GM19238 (cell line): ENCODE results near the gene MSX1.

Source experiments
- DNase-seq: peaks from one replicate; pipeline ENCODE4 v3.0.0; 2011; ENCODE audit warnings: low spot score; ENCODE audit not compliant: insufficient read length

MSX1 gene

DNA sequence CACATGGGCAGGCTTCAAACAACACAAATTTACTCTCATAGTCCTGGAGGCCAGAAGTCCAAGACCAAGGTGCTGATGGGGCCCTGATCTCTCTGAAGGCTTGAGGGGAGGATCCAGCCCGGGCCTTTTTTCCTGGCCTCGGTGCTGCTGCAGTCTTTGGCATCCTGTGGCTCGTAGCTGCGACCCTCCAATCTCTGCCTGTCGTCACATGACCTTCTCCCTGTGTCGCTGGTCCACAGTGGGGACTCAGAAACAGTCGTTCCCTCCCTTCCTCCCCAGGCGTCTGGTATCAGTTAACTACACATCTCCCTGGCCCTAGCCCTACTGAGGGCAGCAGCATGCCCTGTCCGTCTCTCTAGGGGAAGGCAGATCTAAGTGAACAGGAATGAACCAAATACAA lies 19.1 kb upstream of the MSX1 start:
- DNase-seq, result no peak

GRCh38 chr4:4841156-4841555 lies 18.3 kb upstream of the MSX1 start:
- DNase-seq, result no peak

GRCh38 chr4:4842476-4843441 lies 16.7 kb upstream of the MSX1 start:
- DNase-seq, result no peak

DNA sequence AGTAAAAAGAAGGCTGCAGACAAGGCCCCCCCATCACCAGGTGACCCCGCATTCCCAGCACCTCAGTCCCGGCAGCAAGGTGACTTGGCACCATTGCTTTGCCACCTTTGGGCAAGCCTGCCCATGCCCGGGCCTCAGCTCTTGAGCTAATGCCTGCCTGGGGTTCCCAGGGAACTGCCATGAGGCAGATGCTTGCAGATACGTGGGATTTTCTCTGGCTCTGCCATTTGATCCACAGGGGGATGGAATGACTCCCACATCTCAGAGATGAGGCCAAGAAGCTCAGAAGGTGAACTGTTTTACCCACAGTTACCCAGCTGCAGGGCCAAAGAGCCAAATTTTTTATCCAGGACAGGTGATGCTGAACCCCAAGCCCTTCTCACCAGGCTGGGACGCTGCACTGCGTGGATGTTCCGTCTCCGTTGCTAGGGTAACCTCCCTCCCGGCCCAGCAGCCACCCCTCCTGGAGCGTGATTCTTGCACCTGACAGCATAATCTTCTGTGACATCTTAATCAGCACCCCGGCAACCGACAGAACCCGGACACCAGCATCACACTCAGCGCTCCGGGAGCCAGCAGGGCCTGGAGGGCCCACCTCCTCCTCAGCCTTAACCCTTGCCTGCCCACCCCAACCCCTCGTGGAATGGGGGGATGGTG lies 15.7 kb upstream of the MSX1 start:
- DNase-seq, result no peak

GRCh38 chr4:4845027-4845426 lies 14.4 kb upstream of the MSX1 start:
- DNase-seq, result no peak

DNA sequence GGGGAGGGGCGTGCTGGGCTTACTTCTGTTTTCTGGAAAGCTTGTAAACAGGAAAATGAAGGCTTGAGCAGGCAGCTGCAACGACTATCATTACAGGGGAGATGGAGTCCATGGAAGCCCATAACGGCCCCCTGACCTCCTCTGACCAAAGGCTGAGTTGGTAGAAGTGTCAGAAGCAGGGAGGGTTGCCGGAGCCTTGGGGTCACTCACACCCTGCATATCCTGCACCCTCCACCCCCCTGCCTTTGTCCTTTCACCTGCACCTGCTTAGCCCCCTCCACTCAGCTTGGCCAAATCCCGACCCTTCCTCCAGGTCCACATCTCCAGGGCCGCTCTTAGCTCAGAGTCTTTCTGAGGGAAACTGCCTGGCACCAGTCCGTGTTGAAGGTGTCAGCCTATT lies 12.5 kb upstream of the MSX1 start:
- DNase-seq, result no peak

DNA sequence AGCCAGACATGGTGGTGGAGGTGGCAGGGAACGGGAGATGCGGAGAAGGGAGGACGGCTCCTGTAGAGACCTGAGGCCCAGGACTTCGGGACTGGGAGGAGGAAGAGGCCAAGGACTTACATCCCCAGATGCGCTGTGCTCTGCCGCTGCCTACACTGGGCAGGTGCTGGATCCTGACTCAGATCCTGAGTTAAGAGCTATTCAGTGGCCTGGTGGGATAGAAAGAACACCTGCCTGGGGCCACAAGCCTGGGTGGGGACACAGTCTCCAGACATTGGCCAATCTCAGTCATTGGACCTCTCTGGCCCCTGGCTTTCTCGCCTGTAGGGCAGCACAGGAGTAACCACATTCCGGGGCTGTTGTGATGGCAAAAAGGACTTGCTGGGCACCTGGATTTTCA lies 10.9 kb upstream of the MSX1 start:
- DNase-seq, result no peak

DNA sequence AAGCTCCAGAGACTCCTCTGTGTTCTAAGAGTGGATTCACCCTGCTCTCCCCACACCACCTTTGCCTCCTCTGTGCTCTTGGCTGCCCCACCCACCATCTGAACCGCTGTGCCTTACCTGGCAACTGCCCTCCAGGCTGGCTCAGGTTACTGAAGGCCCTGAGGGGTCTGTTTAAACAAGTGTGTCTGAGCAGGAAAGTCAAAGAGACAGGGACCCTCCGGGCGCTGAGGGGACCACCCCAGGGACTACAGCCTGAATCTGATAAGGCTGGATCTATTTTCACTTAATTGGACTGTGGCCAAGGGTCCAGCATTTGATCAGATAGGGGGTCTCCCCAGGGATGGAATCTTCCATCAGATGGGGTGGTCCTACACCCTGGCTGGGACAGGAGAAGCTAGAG lies 10.4 kb upstream of the MSX1 start:
- DNase-seq, result no peak

- no peak for DNase-seq
Observed at GRCh38 chr4:4849524-4850193, 9.8 kb upstream of the MSX1 start.

- no peak for DNase-seq
Observed at GRCh38 chr4:4851081-4851480, 8.4 kb upstream of the MSX1 start.

- no peak for DNase-seq
Observed at GRCh38 chr4:4851906-4852305, 7.6 kb upstream of the MSX1 start.

- DNase-seq, result no peak
Observed at GRCh38 chr4:4852591-4853362, 6.7 kb upstream of the MSX1 start.

GRCh38 chr4:4853371-4853823 lies 6.1 kb upstream of the MSX1 start:
- DNase-seq, result no peak

- DNase-seq, result no peak
Observed at GRCh38 chr4:4853921-4854648, 5.4 kb upstream of the MSX1 start.

DNA sequence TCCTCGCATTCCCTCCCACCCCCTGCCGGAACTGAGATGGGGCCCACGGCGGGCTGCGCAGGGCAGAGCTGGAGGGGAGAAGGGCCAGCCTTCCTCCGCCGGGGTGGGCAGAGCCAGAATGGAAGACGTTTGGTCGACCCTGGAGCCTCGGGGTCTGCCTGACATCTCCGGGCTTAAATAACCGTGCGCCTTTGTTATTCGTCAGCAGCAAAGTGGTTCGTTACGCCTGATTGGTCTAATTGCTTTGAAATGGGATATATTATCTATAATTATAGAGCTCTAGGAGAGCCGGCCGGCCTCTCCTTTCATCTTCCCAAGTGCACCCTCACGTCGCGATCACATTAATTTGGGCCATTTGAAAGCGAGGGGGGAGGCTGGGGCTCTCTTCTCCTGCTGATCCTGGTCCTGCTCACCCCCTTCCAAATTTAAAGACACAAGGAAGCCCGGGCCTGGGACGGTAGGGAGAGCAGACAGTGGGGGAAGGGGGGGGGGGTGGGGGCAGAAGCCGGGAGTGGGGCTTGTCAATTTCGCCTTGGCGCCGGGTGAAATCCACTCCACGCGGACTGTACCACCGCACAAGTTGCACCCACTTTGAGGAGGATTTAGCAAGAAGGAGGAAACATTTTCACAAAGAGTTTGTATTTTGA lies 4.7 kb upstream of the MSX1 start:
- DNase-seq, result no peak

DNA sequence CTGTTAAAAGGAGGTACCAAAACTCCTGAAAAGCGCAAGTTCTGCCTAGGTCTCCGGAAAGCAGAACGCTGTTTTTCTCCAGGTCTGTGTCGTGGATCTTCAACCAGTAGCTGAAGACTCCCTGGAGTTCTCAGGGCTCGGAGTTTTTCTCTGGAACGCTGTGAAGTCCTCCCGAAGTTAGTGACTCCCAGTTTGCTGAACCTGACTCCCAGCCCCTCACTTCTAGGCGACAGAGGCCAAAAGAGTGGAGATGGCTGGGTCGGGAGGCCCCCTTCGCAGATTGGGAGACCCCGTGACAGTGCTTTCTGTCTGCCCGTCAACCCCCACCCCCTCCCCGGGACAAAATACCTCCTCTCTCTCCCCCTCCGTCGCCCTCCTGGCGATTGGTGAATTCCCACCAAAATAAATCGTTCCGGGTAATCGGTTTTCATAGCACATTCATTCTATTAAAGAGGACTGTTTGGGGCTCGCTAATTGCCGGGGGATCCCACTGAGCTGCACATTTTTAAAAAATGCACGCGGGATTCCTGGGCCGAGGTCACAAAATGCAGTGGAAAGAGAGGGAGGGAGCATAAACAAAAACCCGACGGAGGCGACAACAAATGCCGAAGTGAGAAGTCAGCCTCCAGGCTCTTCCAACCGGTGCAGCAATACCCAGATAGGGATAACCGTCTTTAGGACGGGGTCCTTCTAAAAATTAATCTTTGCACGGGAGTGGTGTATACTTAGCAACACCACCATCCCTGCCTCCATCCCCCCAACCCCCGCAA lies 4.0 kb upstream of the MSX1 start:
- no peak for DNase-seq

DNA sequence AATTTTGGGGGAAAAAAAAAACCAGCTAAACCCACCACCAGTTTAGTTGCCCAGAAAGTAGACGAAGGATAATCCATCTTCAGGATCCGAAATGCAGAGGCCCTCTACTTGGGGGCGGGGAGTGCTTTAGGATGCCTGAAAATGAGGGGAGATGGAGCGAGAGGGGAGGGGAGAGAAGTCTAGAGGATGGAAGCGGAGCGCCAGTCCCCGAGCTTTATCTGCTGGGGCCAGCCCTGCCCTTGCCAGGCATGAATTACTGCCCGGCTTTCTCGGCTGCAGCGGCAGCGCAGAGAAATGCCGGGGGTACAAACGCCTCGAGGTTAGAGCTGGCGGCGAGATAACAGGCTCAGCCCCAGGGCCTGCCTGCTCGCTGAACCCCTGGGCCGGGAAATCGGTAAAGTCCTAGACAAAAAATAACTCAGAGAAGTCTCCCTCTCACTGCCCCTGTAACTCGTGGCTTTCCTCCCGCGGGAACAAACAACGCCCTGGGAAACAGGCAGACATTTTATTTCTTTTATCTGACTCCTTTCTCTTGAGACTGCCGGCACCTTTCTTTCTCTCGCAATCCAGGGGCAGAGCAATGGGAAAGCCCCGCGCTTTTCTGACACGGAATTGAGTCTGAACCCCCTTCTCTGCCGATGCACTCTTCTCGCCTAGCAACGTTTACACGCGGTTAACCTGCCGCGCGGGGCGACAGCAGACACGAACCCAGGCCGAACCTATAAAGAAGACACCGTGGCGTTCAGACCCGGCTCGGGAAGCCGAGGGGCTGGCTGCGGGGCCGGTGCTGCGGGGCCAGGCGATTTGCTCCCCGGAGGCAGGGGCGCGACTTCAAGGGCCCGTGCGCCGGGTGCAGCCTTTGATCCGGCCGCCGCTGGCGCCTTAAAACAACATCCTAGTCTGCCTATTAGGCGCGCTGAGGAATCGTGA lies 3.1 kb upstream of the MSX1 start:
- no peak for DNase-seq
